OCI-LY1 (cell line): Measurements from ENCODE around the gene HSPA5.
A peak's percentile ranks its signal among the peaks of the same experiment; 100 is the strongest.
"Not testable (repeated sequence)": the region's sequence is repeated elsewhere in the genome, so short reads cannot be mapped to it uniquely, and the experiment has no call there.

Experiments
- H2AFZ ChIP-seq: fragments of 200-600 bp; sonication (generic), shearing (Covaris generic); 2 replicates; pipeline ENCODE4 v1.6.0; 2014; ENCODE audit warnings: antibody characterized with exemption, mild to moderate bottlenecking, low read length
- H3F3A ChIP-seq: fragments of 200-600 bp; sonication (generic), shearing (Covaris generic); 2 replicates; pipeline ENCODE4 v1.6.0; 2014; ENCODE audit warnings: mild to moderate bottlenecking, antibody characterized with exemption, low read length, moderate library complexity; ENCODE audit not compliant: insufficient read depth
- H3K27ac ChIP-seq: fragments of 200-600 bp; sonication (generic); 2 replicates; pipeline ENCODE4 v1.5.1; 2014; ENCODE audit warnings: low read length, mixed run types, mild to moderate bottlenecking, low read depth; ENCODE audit not compliant: poor library complexity, severe bottlenecking
- H3K27me3 ChIP-seq: fragments of 200-600 bp; sonication (generic); 2 replicates; pipeline ENCODE4 v1.6.0; 2014; ENCODE audit warnings: antibody characterized with exemption, mild to moderate bottlenecking, low read length, moderate library complexity; ENCODE audit not compliant: insufficient read depth
- H3K36me3 ChIP-seq: fragments of 200-600 bp; sonication (generic); 2 replicates; pipeline ENCODE4 v1.6.1; 2014; ENCODE audit warnings: mild to moderate bottlenecking, antibody characterized with exemption, low read length, moderate library complexity, mixed read lengths; ENCODE audit not compliant: insufficient read depth
- H3K4me1 ChIP-seq: fragments of 200-600 bp; sonication (generic); 2 replicates; pipeline ENCODE4 v1.5.1; 2014; ENCODE audit warnings: mild to moderate bottlenecking, low read length, moderate library complexity; ENCODE audit not compliant: insufficient read depth, severe bottlenecking
- H3K4me2 ChIP-seq: fragments of 200-600 bp; sonication (generic), shearing (Covaris generic); 2 replicates; pipeline ENCODE4 v1.6.1; 2014; ENCODE audit warnings: low read length
- H3K4me3 ChIP-seq: fragments of 200-600 bp; sonication (generic); 2 replicates; pipeline ENCODE4 v1.5.1; 2014; ENCODE audit warnings: low read length, low read depth, mild to moderate bottlenecking, mixed read lengths; ENCODE audit not compliant: poor library complexity, severe bottlenecking
- H3K79me2 ChIP-seq: fragments of 200-600 bp; shearing (Covaris generic); 2 replicates; pipeline ENCODE4 v1.6.1; 2016; ENCODE audit warnings: mixed run types, low read length, mixed read lengths; ENCODE audit not compliant: insufficient read depth
- H3K9ac ChIP-seq: fragments of 200-600 bp; sonication (generic), shearing (Covaris generic); 2 replicates; pipeline ENCODE4 v1.6.1; 2014; ENCODE audit warnings: mild to moderate bottlenecking, low read length, mixed read lengths
- H3K9me2 ChIP-seq: fragments of 200-600 bp; sonication (generic), shearing (Covaris generic); 2 replicates; pipeline ENCODE4 v1.6.1; 2014; ENCODE audit warnings: low read depth, mild to moderate bottlenecking, low read length, mixed read lengths
- H3K9me3 ChIP-seq: fragments of 200-600 bp; shearing (Covaris generic); 2 replicates; pipeline ENCODE4 v1.6.1; 2014; ENCODE audit warnings: low read length, mixed read lengths
- H4K20me1 ChIP-seq: fragments of 200-600 bp; sonication (generic), shearing (Covaris generic); 2 replicates; pipeline ENCODE4 v1.6.0; 2016; ENCODE audit warnings: mild to moderate bottlenecking, low read length; ENCODE audit not compliant: insufficient read depth
- EZH2 ChIP-seq: fragments of 200-600 bp; sonication (generic), shearing (Covaris generic); IDR thresholded peaks from 2 replicates; pipeline ENCODE4 v1.8.0; 2017; ENCODE audit warnings: borderline replicate concordance, mixed run types, mild to moderate bottlenecking, antibody characterized with exemption, low read length, moderate library complexity, mixed read lengths
- TF ChIP-seq, protein P1 (sequence below): fragments of 200-600 bp; sonication (generic), shearing (Covaris generic); IDR thresholded peaks from 2 replicates; pipeline ENCODE4 v1.5.1; 2017; ENCODE audit warnings: mild to moderate bottlenecking, antibody characterized with exemption, low read length, moderate library complexity, mixed read lengths

Gene HSPA5

DNA sequence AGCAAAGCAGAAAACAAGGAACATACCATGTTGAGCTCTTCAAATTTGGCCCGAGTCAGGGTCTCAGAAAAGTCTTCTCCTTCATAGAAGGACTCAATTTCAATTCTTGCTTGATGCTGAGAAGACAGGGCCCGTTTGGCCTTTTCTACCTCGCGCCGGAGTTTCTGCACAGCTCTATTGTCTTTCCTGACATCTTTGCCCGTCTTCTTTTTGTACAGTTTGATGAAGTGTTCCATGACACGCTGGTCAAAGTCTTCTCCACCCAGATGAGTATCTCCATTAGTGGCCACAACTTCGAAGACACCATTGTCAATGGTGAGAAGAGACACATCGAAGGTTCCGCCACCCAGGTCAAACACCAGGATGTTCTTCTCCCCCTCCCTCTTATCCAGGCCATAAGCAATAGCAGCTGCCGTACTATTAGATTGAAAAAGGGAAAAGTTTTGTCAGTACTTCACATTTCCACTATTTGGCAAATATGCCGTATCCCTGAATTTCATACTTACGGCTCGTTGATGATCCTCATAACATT lies 2.2 kb downstream of the HSPA5 start:
- H3K9me3 ChIP-seq, result no peaks in the 10 kb centered on the region
- no peaks in the 10 kb centered on the region for H4K20me1 ChIP-seq
- peak overlapping the region; percentile 95 for H3K4me3 ChIP-seq
- H3K27me3 ChIP-seq, result no peaks in the 10 kb centered on the region
- H3K4me2 ChIP-seq, result peak overlapping the region; percentile 85
- peaks cover 34% of the 10 kb centered on the region for H3F3A ChIP-seq
- TF ChIP-seq, protein P1, sequence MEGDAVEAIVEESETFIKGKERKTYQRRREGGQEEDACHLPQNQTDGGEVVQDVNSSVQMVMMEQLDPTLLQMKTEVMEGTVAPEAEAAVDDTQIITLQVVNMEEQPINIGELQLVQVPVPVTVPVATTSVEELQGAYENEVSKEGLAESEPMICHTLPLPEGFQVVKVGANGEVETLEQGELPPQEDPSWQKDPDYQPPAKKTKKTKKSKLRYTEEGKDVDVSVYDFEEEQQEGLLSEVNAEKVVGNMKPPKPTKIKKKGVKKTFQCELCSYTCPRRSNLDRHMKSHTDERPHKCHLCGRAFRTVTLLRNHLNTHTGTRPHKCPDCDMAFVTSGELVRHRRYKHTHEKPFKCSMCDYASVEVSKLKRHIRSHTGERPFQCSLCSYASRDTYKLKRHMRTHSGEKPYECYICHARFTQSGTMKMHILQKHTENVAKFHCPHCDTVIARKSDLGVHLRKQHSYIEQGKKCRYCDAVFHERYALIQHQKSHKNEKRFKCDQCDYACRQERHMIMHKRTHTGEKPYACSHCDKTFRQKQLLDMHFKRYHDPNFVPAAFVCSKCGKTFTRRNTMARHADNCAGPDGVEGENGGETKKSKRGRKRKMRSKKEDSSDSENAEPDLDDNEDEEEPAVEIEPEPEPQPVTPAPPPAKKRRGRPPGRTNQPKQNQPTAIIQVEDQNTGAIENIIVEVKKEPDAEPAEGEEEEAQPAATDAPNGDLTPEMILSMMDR, result no peak
- TF ChIP-seq EZH2, result no peak
- peaks cover 67% of the 10 kb centered on the region for H3K36me3 ChIP-seq
- no peaks in the 10 kb centered on the region for H3K9me2 ChIP-seq
- H2AFZ ChIP-seq, result no peak overlapping the region
- peaks cover 57% of the 10 kb centered on the region for H3K4me1 ChIP-seq
- H3K27ac ChIP-seq, result no peak overlapping the region
- H3K9ac ChIP-seq, result peak overlapping the region; percentile 96; the same call in 1 of the 2 replicates
- peaks cover 31% of the 10 kb centered on the region for H3K79me2 ChIP-seq

DNA sequence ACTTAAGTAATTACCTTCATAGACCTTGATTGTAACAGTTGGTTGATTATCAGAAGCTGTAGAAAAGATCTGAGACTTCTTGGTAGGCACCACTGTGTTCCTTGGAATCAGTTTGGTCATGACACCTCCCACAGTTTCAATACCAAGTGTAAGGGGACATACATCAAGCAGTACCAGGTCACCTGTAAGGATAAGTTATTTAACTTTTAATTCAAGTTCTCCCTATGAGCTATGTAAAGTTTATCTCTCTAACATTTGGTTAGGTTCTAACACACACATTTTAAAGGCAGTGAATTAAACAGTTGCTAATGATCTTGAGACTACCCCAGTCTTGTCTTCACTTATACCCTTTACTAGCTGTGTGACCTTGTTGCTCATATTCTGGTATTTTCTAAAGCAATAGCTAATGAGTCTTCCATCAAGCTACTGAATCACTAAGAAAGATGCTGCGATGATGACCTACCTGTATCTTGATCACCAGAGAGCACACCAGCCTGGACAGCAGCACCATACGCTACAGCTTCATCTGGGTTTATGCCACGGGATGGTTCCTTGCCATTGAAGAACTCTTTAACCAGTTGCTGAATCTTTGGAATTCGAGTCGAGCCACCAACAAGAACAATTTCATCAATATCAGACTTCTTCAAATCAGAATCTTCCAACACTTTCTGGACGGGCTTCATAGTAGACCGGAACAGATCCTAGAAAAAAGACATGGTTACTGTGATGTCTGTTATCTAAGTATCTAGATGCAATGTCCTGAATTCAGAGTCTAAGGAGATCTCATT lies 2.8 kb downstream of the HSPA5 start:
- Histone ChIP-seq H4K20me1 (no peaks in the 10 kb centered on the region), H3K36me3 (peaks cover 72% of the 10 kb centered on the region), H3K9me3 (no peaks in the 10 kb centered on the region), H3K4me2 (peak overlapping the region; percentile 85), H3K9ac (peak overlapping the region; percentile 96; the same call in 1 of the 2 replicates), H3K27ac (no peak overlapping the region), H3K4me1 (peaks cover 57% of the 10 kb centered on the region), H3F3A (peaks cover 38% of the 10 kb centered on the region), H3K9me2 (no peaks in the 10 kb centered on the region), H3K79me2 (peaks cover 31% of the 10 kb centered on the region), H3K4me3 (peak overlapping the region; percentile 95), H3K27me3 (no peaks in the 10 kb centered on the region), H2AFZ (no peak overlapping the region)
- no peak for TF ChIP-seq EZH2
- TF ChIP-seq, protein P1, result no peak

DNA sequence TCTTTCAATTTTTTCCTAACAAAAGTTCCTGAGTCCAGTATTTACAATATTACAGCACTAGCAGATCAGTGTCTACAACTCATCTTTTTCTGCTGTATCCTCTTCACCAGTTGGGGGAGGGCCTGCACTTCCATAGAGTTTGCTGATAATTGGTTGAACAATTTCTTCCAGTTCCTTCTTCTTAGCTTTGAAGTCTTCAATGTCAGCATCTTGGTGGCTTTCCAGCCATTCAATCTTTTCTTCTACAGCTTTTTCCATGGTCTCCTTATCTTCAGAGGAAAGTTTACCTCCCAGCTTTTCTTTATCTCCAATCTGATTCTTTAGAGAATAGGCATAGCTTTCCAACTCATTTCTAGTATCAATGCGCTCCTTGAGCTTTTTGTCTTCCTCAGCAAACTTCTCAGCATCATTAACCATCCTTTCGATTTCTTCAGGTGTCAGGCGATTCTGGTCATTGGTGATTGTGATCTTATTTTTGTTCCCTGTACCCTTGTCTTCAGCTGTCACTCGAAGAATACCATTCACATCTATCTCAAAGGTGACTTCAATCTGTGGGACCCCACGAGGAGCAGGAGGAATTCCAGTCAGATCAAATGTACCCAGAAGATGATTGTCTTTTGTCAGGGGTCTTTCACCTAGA lies 4.5 kb downstream of the HSPA5 start:
- not testable (repeated sequence) for H3K27me3 ChIP-seq, H3K9me3 ChIP-seq, H3K9ac ChIP-seq, H3K9me2 ChIP-seq, H3K27ac ChIP-seq, H4K20me1 ChIP-seq, H2AFZ ChIP-seq
- peak overlapping the region; percentile 95 for H3K4me3 ChIP-seq
- peaks cover 49% of the 10 kb centered on the region for H3K4me1 ChIP-seq
- peaks cover 41% of the 10 kb centered on the region for H3F3A ChIP-seq
- H3K36me3 ChIP-seq, result peaks cover 72% of the 10 kb centered on the region
- peaks cover 31% of the 10 kb centered on the region for H3K79me2 ChIP-seq
- H3K4me2 ChIP-seq, result peak overlapping the region; percentile 85
